ENCODE measurements around the gene LDLRAD4.

DNA sequence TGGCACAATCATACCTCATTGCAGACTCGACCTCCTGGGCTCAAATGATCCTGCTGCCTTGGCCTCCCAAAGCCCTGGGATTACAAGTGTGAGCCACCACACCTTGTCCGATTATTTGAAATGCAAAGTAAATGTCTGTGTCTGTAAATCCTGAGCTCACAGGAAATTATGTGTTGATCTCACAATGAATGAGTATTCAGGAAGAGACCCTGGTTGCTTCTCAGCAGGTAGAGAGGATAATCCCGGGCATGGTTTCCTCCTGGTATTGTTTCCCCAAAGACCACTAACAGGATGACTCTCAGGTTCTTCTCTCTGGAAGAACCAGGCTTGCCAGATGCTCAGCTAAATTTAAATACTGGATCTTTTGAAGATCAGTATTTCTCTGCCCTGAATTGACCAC is 147.6 kb downstream of the LDLRAD4 start:
- TF ChIP-seq, protein P1, sequence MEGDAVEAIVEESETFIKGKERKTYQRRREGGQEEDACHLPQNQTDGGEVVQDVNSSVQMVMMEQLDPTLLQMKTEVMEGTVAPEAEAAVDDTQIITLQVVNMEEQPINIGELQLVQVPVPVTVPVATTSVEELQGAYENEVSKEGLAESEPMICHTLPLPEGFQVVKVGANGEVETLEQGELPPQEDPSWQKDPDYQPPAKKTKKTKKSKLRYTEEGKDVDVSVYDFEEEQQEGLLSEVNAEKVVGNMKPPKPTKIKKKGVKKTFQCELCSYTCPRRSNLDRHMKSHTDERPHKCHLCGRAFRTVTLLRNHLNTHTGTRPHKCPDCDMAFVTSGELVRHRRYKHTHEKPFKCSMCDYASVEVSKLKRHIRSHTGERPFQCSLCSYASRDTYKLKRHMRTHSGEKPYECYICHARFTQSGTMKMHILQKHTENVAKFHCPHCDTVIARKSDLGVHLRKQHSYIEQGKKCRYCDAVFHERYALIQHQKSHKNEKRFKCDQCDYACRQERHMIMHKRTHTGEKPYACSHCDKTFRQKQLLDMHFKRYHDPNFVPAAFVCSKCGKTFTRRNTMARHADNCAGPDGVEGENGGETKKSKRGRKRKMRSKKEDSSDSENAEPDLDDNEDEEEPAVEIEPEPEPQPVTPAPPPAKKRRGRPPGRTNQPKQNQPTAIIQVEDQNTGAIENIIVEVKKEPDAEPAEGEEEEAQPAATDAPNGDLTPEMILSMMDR (IDR thresholded peaks at IDR 0.05; ENCODE audit: insufficient read depth, low read length) = no peak
- no peak for TF ChIP-seq GABPA (IDR thresholded peaks at IDR 0.05; ENCODE audit: low read depth)
- TF ChIP-seq, protein P2, sequence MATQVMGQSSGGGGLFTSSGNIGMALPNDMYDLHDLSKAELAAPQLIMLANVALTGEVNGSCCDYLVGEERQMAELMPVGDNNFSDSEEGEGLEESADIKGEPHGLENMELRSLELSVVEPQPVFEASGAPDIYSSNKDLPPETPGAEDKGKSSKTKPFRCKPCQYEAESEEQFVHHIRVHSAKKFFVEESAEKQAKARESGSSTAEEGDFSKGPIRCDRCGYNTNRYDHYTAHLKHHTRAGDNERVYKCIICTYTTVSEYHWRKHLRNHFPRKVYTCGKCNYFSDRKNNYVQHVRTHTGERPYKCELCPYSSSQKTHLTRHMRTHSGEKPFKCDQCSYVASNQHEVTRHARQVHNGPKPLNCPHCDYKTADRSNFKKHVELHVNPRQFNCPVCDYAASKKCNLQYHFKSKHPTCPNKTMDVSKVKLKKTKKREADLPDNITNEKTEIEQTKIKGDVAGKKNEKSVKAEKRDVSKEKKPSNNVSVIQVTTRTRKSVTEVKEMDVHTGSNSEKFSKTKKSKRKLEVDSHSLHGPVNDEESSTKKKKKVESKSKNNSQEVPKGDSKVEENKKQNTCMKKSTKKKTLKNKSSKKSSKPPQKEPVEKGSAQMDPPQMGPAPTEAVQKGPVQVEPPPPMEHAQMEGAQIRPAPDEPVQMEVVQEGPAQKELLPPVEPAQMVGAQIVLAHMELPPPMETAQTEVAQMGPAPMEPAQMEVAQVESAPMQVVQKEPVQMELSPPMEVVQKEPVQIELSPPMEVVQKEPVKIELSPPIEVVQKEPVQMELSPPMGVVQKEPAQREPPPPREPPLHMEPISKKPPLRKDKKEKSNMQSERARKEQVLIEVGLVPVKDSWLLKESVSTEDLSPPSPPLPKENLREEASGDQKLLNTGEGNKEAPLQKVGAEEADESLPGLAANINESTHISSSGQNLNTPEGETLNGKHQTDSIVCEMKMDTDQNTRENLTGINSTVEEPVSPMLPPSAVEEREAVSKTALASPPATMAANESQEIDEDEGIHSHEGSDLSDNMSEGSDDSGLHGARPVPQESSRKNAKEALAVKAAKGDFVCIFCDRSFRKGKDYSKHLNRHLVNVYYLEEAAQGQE (IDR thresholded peaks at IDR 0.05; ENCODE audit: insufficient replicate concordance, low read depth) = no peak

All from HL-60 (cell line).